GM18951 (cell line): Measurements from ENCODE around the gene DDX52.

Experiments used
- POLR2A ChIP-seq: IDR thresholded peaks from 4 replicates; pipeline ENCODE4 v1.6.1; 2011; ENCODE audit warnings: mild to moderate bottlenecking; ENCODE audit not compliant: insufficient read length, insufficient read depth; ENCODE audit errors: extremely low read depth
- in situ Hi-C: fragments of 300-500 bp; cut with MboI; formaldehyde crosslinking; loops from one replicate; pipeline ENCODE4 v1.12.0; 2022; ENCODE audit warnings: low sequenced_read_pairs, mixed read lengths, inconsistent platforms; ENCODE audit not compliant: unreplicated experiment

The DDX52 gene

GRCh38 chr17:37576281-37576680, 67.0 kb downstream of the DDX52 start:
- in situ Hi-C loops = no loop called here
- no peak for TF ChIP-seq POLR2A

GRCh38 chr17:37574427-37574826, 68.8 kb downstream of the DDX52 start:
- in situ Hi-C loops = no loop called here

GRCh38 chr17:37571674-37572073, 71.6 kb downstream of the DDX52 start:
- TF ChIP-seq POLR2A = no peak
- in situ Hi-C loops = no loop called here

More at GRCh38 chr17:37574427-37574826, 68.8 kb downstream of the DDX52 start:
- no peak for TF ChIP-seq POLR2A

GRCh38 chr17:37570527-37571093, 72.6 kb downstream of the DDX52 start:
- no peak for TF ChIP-seq POLR2A
- in situ Hi-C loops = no loop called here

- TF ChIP-seq POLR2A = no peak
Observed at GRCh38 chr17:37568350-37569053, 74.7 kb downstream of the DDX52 start.

GRCh38 chr17:37567538-37567937, 75.7 kb downstream of the DDX52 start:
- in situ Hi-C loops = no loop called here
- TF ChIP-seq POLR2A = no peak

More at GRCh38 chr17:37568350-37569053, 74.7 kb downstream of the DDX52 start:
- in situ Hi-C loops = no loop called here

GRCh38 chr17:37567137-37567536, 76.1 kb downstream of the DDX52 start:
- TF ChIP-seq POLR2A = no peak
- in situ Hi-C loops = no loop called here

GRCh38 chr17:37564252-37564651, 79.0 kb downstream of the DDX52 start:
- TF ChIP-seq POLR2A = no peak
- in situ Hi-C loops = no loop called here

GRCh38 chr17:37562016-37562745, 81.1 kb downstream of the DDX52 start:
- TF ChIP-seq POLR2A = no peak
- in situ Hi-C loops = no loop called here
